HG02623 (cell line): ENCODE results near the gene FRY.

ENCODE experiments used
- ATAC-seq: cut with Tn5 transposase; IDR thresholded peaks from one replicate; pipeline ENCODE4 v1.9.1; 2021; ENCODE audit warnings: moderate library complexity; ENCODE audit not compliant: unreplicated experiment

Gene FRY

DNA sequence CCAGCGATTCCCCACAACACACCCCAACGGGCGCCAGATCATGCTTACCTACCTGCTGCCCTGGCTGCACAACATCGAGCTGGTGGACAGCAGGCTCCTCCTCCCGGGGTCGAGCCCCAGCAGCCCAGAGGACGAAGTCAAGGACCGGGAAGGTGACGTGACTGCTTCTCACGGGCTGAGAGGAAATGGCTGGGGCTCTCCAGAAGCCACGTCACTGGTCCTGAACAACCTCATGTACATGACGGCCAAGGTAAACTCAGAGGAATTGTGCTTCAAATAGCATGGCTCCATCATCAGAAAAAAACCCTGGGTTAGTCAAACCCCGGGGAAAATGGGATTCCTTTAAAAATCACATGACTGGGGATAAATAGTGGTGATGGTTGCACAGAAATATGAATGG lies 177.3 kb downstream of the FRY start:
- no peak for ATAC-seq

DNA sequence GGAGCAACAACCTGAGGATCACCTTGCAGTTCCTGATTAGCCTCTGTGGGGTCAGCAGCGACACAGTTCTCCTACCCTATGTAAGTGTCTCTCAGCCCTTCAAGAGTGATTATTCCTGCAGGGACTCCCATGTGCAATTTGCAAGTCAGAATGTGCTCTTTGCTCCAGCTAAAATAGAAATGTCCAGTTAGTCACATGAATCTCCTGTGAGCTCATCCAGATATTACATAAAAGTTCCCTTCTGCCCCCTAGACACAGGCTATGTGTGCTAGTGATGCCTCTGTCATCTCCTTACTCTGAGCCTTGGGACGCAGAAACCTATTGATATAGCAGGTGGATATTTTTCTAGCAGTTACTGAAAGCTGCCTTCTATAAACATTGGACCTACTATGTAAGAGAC lies 178.1 kb downstream of the FRY start:
- no peak for ATAC-seq

DNA sequence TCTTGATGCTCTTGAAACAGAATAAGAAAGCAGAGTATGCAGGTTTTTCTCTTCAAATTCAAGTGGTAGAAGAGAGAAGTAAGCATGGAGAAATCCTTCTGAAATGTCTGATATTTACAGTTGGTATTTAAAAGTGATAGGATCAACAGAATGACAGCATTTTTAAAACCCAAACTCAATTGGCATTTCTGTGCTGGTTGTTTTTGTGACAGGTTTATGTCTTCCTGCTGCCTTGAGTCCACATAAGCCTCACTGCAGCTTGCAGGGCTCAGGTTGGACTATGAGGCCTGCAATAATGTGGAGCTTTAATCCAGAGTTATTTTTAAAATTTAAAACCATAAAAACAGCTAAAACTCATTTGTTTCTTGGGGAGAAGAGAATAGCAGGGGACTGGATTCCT lies 178.5 kb downstream of the FRY start:
- no peak for ATAC-seq

DNA sequence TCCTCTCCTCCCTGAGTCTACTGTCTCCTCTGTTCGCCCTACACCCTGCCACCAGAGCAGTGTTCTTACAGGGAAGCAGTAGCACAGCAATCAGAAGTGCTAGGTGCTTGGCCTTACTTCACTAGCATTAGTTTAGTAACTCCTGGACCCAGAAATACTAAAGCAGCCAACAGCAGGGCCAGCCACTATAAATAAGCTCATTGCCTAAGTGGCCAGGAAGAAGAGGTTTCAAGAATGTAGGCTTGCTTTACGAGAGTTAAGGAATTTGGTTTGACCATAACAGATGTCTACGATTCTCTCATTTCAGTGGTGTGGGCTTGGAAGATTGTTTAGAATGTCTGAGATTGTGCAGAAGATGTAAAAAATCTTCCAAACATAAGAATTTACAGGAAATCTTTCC lies 180.2 kb downstream of the FRY start:
- ATAC-seq, result no peak

DNA sequence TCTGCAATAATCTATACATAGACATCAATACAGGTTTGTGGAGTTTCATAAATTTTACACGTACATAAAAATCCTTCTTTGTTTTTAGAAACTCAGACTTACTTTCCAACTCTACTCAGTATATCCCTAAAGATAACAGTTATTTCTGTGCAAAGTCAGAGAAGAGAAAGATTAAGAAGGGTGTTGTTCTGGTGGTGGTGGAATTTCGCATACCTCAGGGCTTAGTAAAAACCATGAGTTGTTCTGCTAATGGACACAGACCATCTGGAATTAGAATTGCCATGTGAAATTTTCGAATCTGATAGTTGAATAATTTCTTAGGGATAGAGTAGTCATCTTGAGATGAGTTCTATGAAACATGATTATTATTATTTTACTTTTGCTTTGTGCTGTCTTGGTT lies 180.8 kb downstream of the FRY start:
- no peak for ATAC-seq

DNA sequence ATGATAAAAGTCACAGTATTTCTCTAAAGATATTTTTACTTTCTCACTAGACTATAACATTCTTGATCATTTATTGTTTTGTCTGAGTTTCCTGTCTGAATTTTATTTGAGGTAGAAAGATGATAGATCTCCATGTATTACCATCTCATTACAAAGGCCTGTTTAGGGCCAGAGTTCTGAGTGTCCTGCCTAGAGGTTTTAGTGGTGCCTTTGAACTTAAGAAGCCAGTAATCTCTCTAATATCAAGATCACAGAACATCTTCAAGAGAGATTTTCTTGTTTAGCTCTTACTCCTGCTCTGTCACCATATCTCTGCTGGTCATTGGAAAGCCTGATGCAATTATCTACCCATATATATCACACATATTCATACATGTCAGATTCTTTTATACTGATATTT lies 182.1 kb downstream of the FRY start:
- ATAC-seq, result no peak

DNA sequence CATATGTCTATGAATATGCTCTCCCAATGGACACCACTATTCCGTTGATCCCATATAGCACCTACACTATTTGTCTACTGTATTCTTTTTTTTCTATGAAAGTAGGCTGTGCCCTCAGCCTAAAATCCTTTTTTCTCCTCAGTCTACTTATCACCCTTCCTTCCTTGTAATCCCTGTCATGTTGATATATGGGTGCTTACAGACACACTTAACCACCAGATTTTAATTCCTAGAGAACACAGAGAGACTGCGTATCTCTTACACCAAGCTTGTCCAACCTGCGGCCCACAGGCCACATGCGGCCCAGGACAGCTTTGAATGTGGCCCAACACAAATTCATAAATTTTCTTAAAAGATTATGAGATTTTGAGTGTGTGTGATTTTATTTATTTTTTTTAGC lies 182.5 kb downstream of the FRY start:
- ATAC-seq, result no peak

DNA sequence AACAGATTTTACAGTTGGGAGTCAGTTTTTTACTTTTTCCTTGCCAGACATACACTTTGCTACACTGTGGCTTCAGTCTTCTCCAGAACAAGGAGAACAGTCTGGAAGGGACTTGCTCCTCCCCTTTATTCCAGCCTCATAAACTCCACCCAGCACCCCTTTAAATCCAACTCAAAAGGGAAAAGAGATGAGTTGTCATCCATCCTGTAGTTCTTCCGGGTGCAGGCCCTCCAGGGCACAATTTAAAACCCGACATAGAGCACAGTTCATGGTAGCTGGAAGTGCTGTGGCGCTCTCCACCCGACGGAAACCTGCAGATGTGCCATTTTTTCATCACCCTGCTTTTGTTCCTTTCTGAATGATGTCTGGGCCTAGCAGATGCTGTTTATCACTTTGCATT lies 184.7 kb downstream of the FRY start:
- ATAC-seq, result no peak

DNA sequence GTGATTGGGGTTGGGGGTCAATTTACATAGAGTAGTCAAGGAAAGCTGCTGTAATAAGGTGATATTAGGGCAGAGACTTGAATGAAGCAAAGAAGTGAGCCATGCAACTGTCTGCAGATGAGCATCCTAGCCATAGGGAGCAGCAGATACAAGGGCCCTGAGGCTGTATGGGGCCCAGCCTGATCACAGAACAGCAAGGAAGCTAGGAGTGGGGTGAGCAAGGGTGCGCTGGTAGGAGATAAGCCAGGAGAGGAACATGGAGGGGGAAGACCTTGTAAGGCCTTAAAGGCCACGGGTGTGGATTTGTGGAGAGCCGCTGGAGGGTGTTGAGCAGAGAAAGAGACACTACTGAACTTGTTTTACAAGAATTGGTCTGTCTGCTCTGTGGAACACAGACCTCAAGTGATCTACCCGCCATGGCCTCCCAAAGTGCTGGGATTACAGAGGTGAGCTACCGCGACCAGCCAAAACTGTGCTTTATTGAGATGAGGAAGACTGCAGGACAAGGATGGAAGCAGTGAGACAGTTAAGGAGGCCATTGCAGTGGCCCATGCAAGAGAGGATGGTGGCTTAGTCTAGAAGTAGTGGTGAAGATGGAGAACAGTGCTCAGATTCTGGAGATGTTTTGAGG lies 190.6 kb downstream of the FRY start:
- no peak for ATAC-seq

DNA sequence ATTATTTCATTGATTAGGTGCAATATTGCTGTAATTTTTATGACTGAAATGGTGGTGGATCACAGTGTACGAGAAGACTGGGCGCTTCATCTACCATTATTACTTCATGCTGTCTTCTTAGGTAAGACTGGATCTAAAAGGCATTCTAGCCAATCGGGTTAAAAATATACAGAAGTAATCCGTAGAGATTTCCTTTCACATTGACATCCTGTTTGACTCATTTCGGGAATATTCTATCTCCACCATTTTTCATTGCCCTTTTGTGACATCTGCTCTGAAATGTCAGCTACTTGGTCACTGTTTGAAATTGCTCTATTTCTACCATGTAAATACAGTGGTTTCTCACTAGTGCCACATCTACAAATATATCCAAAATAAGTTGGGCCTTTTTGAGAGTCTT lies 193.3 kb downstream of the FRY start:
- no peak for ATAC-seq

DNA sequence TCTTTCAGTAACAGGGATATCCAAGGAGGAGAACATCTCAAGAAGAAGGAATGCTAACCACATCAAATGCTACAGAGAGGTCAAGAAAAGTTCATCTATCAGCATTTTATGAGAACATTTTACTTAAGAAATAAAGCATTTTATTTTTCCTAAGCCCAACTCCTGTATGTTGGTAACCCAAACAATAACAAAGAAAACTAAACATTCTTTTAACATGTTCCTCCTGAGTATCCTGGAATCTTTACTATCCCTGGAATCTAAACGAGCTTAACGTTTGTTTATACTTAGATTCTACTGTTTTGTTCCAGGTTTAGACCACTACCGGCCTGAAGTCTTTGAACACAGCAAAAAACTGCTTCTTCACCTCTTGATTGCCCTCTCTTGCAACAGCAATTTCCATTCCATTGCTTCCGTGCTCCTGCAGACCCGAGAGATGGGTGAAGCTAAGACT lies 193.9 kb downstream of the FRY start:
- ATAC-seq, result no peak

DNA sequence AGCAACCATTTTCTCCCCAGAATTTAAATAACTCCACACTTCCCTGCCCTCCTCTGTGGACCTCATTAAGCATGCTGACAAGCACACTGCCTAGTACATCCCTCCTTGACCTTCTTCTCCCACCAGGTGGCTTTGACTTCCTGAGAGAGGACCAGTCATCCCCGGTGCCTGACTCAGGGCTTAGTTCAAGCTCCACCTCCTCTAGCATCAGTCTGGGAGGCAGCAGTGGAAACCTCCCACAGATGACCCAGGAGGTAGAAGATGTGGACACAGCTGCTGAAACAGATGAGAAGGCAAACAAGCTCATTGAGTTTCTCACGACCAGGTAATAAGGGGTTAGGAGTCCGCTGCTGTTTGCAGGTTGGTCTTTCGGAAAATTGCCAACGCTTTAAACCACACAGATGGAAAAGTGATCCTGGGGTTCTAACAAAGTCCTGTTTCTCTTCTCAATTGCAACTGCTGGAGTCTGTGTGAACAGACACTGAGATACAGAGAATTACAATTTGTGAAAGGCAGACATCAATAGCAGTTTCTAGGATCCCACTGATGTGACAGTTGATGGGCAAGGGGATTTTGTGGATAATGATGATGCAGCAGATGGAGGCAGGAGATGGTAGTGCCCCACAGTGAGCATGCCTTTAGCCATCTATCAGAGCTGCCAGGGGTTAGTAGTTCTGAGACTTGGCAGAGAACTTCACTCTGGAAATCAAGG lies 196.9 kb downstream of the FRY start:
- ATAC-seq, result no peak

DNA sequence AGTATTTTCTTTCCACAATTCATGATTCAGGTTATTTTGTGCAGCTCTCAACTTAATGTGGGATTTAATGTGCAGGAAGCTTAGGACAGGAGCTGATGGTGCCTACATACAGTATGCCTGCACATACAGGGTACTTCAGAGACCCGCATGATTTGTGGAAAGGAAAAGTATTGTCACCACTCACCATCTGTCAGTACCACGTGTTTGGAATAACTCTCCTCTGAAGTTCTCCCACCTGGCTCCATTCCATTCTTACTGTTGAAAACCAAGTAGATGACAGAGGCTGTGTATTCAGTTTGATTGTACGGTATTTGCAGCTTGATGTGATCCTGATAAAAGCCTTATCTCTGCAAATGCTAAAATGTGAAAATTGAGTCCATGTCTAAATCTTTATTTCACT lies 197.9 kb downstream of the FRY start:
- no peak for ATAC-seq

DNA sequence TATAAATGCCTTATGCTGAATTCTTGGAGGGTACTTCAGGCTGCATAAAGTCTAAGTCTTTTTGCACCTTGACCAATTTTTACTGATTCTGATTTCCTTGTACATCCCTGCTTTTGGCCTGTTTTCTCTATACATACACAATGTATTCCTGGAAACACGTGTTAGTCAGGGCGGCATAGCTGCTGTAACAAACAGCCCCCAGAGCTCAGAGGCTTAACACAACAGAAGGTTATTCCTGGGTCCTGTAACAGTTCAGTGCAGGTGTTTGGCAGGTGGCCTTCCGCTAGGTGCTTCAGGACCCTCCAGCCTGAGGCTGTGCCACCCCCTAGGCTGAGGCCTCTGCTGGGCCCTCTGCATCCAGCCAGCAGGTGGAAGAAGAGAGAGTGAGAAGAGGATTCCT lies 200.7 kb downstream of the FRY start:
- ATAC-seq, result no peak

DNA sequence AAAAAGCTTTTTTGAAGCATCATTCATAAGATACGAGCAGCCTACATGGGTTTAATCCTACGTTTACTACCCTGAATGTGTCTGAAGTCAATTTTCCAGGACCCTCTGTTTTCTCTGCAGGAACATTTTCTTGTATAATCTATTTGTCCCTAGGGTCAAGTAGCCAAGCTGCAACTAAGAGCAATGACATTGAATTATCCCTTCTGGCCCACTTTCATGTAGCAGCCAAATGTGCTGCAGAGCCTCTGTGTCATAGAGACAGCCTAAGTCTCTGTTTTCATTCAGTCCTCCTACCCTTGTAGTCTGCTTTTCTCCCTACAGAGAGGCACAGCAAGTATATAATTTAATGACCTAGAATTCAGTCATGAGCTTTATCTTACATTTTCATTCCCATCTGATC lies 201.5 kb downstream of the FRY start:
- ATAC-seq, result no peak

DNA sequence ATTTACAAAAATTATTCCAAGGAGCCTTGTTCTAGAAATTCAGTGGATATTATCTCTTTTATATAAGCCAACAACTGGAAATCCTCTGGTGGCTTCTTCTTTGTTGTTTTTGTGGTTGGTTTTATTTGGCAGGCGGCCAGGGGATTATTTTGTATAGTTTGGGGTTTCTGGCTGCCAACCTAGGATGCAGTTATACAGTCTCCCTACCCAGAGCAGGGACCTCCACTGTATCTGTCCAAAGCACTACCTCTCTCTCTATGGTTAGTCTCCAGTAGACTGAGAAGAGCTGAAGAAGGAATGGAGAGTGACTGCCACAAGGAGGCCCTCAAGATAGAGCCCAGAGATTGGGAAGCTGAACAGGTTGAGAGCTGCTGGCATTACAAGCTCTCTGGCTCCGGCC lies 203.3 kb downstream of the FRY start:
- no peak for ATAC-seq

DNA sequence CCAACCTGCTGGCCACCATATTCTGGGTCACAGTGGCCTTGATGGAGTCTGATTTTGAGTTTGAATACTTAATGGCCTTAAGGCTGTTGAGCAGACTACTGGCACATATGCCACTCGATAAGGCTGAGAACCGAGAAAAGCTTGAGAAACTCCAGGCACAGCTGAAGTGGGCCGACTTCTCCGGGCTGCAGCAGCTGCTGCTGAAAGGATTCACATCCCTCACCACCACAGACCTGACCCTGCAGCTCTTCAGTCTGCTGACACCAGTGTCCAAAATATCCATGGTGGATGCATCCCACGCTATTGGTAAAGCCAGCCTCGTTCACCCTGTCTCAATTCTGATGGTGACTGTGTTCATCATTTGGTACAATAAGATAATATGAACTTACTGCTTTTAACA lies 206.1 kb downstream of the FRY start:
- no peak for ATAC-seq

DNA sequence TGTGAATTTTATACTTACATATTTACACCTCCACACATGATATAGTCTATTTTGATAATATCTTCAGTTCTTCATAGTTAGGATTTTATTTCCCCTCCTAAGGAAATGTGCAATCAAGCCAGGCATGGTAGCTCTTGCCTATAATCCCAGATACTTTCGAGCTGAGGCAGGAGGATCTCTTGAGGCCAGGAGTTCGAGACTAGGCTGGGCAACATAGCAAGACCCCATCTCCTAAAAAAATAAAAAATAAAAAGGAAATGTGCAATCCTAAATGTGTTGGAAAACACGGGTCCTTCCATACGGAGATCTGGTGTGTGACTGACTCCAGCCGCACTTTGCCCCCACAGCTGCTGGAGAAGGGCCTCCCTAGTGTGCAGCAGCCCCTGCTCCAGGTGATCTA lies 212.1 kb downstream of the FRY start:
- no peak for ATAC-seq

DNA sequence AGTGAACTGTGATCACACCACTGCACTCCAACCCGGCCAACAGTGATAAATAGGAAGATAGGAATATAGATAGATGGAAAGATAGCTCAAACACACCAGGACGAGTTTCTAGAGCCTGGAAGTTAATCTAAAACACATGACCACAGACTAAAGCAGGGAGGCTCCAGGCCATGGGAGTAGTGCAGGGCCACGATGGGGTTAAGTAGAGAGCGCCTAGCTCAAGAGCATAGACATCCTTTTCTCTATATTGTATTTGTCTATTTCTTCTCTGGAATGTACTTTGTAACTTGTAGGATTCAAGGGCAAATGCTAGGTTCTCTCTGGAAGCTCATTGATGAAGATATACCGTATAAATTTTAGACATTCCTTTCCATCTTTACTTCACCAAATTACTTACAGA lies 214.0 kb downstream of the FRY start:
- ATAC-seq, result no peak

DNA sequence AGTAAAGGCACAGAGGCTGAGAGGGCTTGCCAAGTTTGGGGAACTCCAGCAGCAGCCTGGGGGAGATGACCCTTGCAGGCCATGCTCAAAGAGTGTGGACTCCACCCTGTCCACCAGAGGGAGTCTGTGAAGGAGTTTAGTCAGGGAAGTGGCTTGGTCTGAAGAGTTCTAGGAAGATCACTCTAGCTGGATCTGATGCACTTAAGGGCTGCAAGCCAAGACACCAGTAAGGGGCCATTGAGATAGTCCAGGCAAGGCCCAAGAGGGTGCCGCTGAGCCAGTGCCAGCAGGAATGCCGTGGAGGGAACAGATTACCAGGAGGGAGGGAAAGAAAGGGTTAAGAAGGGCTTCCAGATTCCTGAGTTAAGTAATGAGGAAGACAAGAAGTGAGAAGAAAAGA lies 214.9 kb downstream of the FRY start:
- ATAC-seq, result peak; percentile 84

DNA sequence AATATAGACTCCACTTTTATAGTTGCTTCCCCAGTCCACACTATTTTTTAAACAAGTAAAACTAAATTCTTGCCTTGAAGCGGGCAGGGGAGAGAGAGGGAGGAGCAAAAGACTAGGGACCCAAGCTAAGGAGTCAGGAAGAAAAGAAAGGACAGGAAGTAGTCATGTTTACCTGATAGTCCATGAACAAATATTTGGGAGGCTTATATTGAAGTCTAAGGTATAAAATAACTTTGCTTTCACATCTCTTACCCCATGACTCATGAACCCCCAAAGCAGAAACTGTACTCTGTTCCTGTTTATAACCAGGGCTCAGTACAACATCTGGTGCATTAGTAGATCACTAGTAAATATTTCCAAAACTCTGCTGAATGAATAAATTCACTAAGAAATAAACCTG lies 216.3 kb downstream of the FRY start:
- no peak for ATAC-seq

DNA sequence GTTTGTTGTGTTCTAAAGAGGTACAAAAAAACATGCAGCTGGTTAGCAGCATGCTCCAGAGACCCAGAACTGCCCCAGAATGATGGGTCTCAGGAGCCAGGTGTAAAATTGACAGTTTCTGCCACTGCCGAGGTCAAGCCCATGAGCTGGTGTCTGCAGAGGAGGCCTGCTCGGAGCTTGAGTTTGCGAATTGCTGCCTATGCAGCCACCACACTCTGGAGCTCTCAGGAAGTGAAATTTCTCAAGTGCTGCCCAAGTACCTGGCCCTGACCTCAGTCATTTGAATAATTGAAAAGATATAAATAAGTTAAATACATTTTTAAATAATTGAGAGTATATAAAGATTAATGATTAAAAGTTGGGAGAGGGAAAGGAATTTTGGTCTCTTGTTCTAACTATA lies 217.2 kb downstream of the FRY start:
- ATAC-seq, result no peak

DNA sequence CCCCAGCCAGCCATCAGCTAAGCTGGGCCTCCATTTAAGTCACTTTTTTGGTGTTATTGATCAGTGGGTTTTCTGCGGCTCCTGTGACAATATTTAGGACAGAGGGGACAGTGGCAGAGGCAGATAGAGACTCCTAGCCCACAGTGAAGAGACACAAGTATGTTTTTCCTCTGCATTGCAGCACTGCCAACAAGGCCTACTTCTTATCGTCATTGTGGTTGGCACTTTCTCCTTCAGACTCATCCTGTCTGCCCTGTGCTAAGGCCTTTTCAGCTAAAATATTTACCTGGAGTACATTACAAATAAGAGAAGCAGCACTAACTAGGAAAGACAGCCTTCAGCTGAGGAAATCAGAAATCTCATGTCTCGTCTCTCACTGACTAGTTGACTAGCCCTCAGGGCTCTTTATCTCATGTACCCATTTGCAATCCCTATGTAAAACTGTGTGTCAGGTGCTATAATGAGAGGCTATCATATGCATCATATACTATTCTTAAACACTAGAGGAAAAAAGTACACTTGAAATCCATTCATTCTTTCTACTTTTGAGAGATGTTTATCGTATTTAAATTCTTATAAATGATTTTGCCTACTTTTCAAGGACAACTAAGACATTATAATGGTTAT lies 221.4 kb downstream of the FRY start:
- ATAC-seq, result no peak
